ENCODE results near the gene MED15. TPM values are rescaled to one million over a fixed set of nuclear protein-coding genes. Genes with fewer than 3 reads are reported as not detected.

MED15 gene
- 100 to 1,000 TPM; 214 to 317 (median 262) TPM for total RNA-seq
- total RNA-seq (2013), result 94.4 TPM
- total RNA-seq, result 49.3 to 327 (median 173) reads per million in 29 experiments

DNA sequence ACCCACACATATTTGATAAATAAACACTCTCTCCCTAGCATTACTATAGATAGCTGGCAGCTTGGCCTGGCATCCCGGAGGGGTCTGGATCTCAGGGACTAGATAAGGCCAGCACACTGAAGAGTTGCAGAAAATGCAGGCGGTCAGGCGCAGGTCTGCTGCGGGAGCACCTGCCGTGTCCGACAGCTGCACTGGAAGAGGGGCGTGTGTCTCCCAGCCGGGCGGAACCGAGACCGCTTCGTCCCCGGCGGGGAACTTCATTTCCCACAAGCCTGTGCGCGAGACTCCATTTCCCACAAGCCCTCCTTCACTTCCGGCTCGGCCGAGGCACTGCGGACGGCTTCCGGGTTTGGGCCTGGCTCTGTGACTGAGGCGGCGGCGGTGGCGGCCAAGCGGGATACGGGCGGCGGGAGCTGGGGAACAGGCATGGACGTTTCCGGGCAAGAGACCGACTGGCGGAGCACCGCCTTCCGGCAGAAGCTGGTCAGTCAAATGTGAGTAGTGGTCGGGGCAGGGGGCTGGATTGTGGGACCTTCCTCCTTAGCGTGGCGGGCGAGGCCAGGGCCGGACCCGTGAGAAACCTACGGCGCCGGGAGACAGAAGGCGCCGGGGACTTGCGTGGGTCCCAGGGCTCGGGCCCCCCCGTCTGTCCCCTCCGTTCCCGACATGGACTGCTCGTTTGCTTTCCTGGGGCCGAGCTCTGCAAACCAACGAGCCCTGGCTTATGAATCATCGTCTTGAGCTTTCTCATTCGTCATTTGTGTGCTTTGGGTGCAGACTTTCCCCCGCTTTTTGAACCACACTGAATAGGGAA is at the start of gene MED15:
Gene MED15, plus strand, starts transcription at position 358 of the 814 bp plus-strand sequence. Its CDS starts 69 bp downstream, at position 427.
- Mint-ChIP-seq H3K4me1 (peaks cover 52 to 55% (median 53%) of the 10 kb centered on the region in 3 donors), H3K27ac (peak within 1 kb of the TSS; percentile 97 to 98), H3K9me3 (no peaks in the 10 kb centered on the region), H3K27me3 (no peaks in the 10 kb centered on the region), H3K4me3 (peak within 1 kb of the TSS; percentile 94 to 100 (median 98)), H3K36me3 (peaks cover 10% of the 10 kb centered on the region)
- H3K27ac ChIP-seq (ENCODE audit: low read length), result peak within 1 kb of the TSS; percentile 83
- H3K4me3 ChIP-seq (ENCODE audit: control insufficient read depth in 1 of 2, extremely low read depth in 1 of 2, low read length in 1 of 2), result peak within 1 kb of the TSS; percentile 74 to 90
- ChIA-PET POLR2A (interaction anchor here in 1 of 2 donors (1.4 kb wide), 1 partner anchor 50 kb away, joined by 4 read pairs; no protein-coding TSS in a partner anchor), CTCF (interaction anchor here in 1 of 2 donors (0.6 to 1.1 kb wide), 4 partner anchors 9 to 45 kb away, joined by 3 read pairs; no protein-coding TSS in a partner anchor)
- H3K36me3 ChIP-seq (ENCODE audit: control insufficient read depth in 2 of 2, extremely low read depth in 1 of 2, insufficient read depth in 1 of 2, low read length in 1 of 2), result peaks cover 0 to 12% of the 10 kb centered on the region in 2 donors
- peaks cover 20 to 45% of the 10 kb centered on the region in 2 experiments for H3K4me1 ChIP-seq (ENCODE audit: control insufficient read depth in 1 of 2, extremely low read depth in 1 of 2, insufficient read depth in 2 of 2, low read length in 2 of 2)
- WGBS (ENCODE audit: insufficient coverage), result under 1% methylated on average over 52 of the region's 58 CpGs
- H3K9me3 ChIP-seq, result no peaks in the 10 kb centered on the region
- H3K27me3 ChIP-seq (replicated peaks in 1 of 2; ENCODE audit: control insufficient read depth in 2 of 2, extremely low read depth in 1 of 2, insufficient read depth in 2 of 2, low read length in 1 of 2), result no peaks in the 10 kb centered on the region
- ATAC-seq (replicated peaks in 1 of 4), result peak; percentile 89 to 95 (median 90)
- peak; percentile 69 to 91 (median 83) for DNase-seq

GRCh38 chr22:20458530-20459151 is 48.8 kb upstream of the MED15 start:
- Histone ChIP-seq H3K4me1 (ENCODE audit: control insufficient read depth in 1 of 2, extremely low read depth in 1 of 2, insufficient read depth in 2 of 2, low read length in 2 of 2) (peaks cover 17 to 52% of the 10 kb centered on the region in 2 experiments), H3K27ac (ENCODE audit: low read length) (no peak overlapping the region), H3K4me3 (ENCODE audit: control insufficient read depth in 1 of 2, extremely low read depth in 1 of 2, low read length in 1 of 2) (no peak overlapping the region), H3K27me3 (replicated peaks in 1 of 2; ENCODE audit: control insufficient read depth in 2 of 2, extremely low read depth in 1 of 2, insufficient read depth in 2 of 2, low read length in 1 of 2) (no peaks in the 10 kb centered on the region), H3K36me3 (ENCODE audit: control insufficient read depth in 2 of 2, extremely low read depth in 1 of 2, insufficient read depth in 1 of 2, low read length in 1 of 2) (peaks cover 0 to 26% of the 10 kb centered on the region in 2 donors), H3K9me3 (no peaks in the 10 kb centered on the region)
- CTCF ChIA-PET, result interaction anchor here in 1 of 2 donors (0.7 kb wide), 1 partner anchor 808 kb away, joined by 3 read pairs; no protein-coding TSS in a partner anchor
- Mint-ChIP-seq H3K27me3 (no peaks in the 10 kb centered on the region), H3K9me3 (no peaks in the 10 kb centered on the region), H3K27ac (peak overlapping the region; percentile 34), H3K4me1 (peaks cover 39 to 51% (median 50%) of the 10 kb centered on the region in 3 donors), H3K36me3 (peaks cover 40% of the 10 kb centered on the region), H3K4me3 (no peak overlapping the region)
- ATAC-seq (replicated peaks in 1 of 4) (no peak), DNase-seq (no peak)
- POLR2A ChIA-PET, result interaction anchor here in 1 of 2 donors (0.5 kb wide), 1 partner anchor 30 kb away, joined by 6 read pairs; no protein-coding TSS in a partner anchor
- WGBS (ENCODE audit: insufficient coverage), result 96% methylated on average over 3 of the region's 8 CpGs

DNA sequence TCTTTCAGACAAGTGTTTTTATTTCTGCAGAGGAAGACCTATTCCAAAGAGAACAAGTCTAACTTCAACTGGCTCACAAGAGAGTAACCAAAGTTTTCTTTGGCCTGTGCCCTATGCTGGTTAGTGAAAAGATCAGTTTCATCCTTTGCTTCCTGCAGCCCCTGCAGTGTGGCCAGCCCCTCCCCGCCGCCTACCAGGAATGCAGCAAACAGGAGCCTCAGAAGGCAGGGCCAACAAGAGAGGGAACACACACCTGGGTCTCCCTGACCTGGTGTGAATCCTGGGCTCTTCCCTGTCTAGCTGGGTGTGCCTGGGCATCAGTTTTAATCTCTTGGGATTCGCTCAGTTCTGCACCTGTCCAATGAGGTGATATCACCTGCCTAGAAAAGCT is 48.3 kb upstream of the MED15 start:
- peaks cover 22 to 57% of the 10 kb centered on the region in 2 experiments for H3K4me1 ChIP-seq (ENCODE audit: control insufficient read depth in 1 of 2, extremely low read depth in 1 of 2, insufficient read depth in 2 of 2, low read length in 2 of 2)
- ChIA-PET POLR2A (interaction anchor here in 1 of 2 donors (0.5 kb wide), 1 partner anchor 30 kb away, joined by 6 read pairs; no protein-coding TSS in a partner anchor), CTCF (no interaction called here)
- H3K4me3 ChIP-seq (ENCODE audit: control insufficient read depth in 1 of 2, extremely low read depth in 1 of 2, low read length in 1 of 2), result no peak overlapping the region
- peaks cover 0 to 26% of the 10 kb centered on the region in 2 donors for H3K36me3 ChIP-seq (ENCODE audit: control insufficient read depth in 2 of 2, extremely low read depth in 1 of 2, insufficient read depth in 1 of 2, low read length in 1 of 2)
- Mint-ChIP-seq H3K27ac (peak overlapping the region; percentile 57 to 70), H3K36me3 (peaks cover 40% of the 10 kb centered on the region), H3K9me3 (no peaks in the 10 kb centered on the region), H3K4me3 (no peak overlapping the region), H3K27me3 (no peaks in the 10 kb centered on the region), H3K4me1 (peaks cover 44 to 56% (median 55%) of the 10 kb centered on the region in 3 donors)
- WGBS (ENCODE audit: insufficient coverage), result 96% methylated on average over 3 of the region's 3 CpGs
- no peak for ATAC-seq (replicated peaks in 1 of 4)
- no peak overlapping the region for H3K27ac ChIP-seq (ENCODE audit: low read length)
- H3K27me3 ChIP-seq (replicated peaks in 1 of 2; ENCODE audit: control insufficient read depth in 2 of 2, extremely low read depth in 1 of 2, insufficient read depth in 2 of 2, low read length in 1 of 2), result no peaks in the 10 kb centered on the region
- DNase-seq, result no peak
- H3K9me3 ChIP-seq, result no peaks in the 10 kb centered on the region

DNA sequence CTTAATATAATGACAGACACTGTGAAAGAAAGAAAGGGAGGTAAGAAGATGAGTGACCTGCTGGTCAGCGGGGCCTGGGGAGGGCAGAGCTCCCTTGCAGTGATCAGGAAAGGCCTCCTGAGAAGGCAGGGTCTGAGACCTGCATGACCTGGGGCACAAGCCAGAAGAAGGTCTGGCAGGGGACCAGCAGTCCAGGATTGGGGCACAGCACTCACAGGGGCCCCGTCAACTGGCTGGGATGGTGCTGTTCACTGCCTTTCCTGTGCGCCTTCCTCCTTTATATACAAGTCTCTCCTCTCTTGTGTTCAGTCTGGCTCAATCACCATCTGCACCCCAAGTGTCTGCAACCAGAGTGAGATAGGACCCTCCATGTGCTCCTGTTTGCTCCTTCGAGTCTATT is 47.5 kb upstream of the MED15 start:
- Histone ChIP-seq H3K27me3 (replicated peaks in 1 of 2; ENCODE audit: control insufficient read depth in 2 of 2, extremely low read depth in 1 of 2, insufficient read depth in 2 of 2, low read length in 1 of 2) (no peaks in the 10 kb centered on the region), H3K36me3 (ENCODE audit: control insufficient read depth in 2 of 2, extremely low read depth in 1 of 2, insufficient read depth in 1 of 2, low read length in 1 of 2) (peaks cover 0 to 26% of the 10 kb centered on the region in 2 donors), H3K27ac (ENCODE audit: low read length) (no peak overlapping the region), H3K9me3 (no peaks in the 10 kb centered on the region), H3K4me1 (ENCODE audit: control insufficient read depth in 1 of 2, extremely low read depth in 1 of 2, insufficient read depth in 2 of 2, low read length in 2 of 2) (peaks cover 29 to 64% of the 10 kb centered on the region in 2 experiments), H3K4me3 (ENCODE audit: control insufficient read depth in 1 of 2, extremely low read depth in 1 of 2, low read length in 1 of 2) (no peak overlapping the region)
- Mint-ChIP-seq H3K4me1 (peaks cover 51 to 63% (median 63%) of the 10 kb centered on the region in 3 donors), H3K27ac (peak overlapping the region; percentile 57 to 70), H3K27me3 (no peaks in the 10 kb centered on the region), H3K36me3 (peaks cover 37% of the 10 kb centered on the region), H3K9me3 (no peaks in the 10 kb centered on the region), H3K4me3 (no peak overlapping the region)
- no peak for ATAC-seq (replicated peaks in 1 of 4)
- POLR2A ChIA-PET, result no interaction called here
- CTCF ChIA-PET, result interaction anchor here in 1 of 2 donors (0.6 to 1.3 kb wide), 2 partner anchors 31 to 214 kb away, joined by 3 to 12 read pairs; no protein-coding TSS in a partner anchor
- WGBS (ENCODE audit: insufficient coverage), result 75% methylated on average over 3 of the region's 4 CpGs
- DNase-seq, result no peak

DNA sequence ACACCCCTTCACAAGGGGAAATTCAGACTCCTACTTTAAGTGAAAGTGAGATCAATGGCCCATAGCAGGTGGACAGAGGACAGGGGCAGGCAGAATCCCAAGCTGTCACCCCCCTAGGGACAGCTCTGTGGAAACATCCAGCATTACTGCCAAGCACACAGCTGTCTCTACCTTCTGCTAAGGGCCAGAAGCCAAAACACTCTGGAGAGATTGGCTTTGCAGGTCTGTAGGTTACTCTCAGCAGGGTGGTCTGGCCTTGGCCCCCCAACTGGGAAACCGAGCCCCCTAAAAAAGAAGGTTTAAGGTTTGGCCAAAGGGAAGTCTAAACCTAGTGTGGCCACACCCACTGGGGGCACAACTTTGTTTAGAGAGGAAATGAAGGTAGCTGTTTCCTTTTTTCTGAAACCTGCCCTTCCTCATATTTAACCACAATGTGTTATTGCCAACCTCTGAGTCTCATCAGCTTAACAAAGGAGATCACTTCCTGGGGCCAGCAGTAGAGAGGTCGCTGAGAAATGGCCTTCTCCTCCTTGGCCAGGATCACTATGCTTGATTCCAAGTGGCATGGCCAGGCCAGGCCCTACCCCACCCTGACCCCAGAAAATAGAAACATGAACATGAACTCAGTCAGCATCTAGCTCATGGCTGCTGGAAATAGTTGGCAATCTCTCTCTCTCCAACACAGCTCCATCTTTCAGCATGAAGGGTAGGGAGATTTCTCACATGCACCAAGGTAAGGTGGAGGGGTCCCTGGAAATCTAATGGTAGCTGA is 43.9 kb upstream of the MED15 start:
- H3K36me3 Mint-ChIP-seq, result peaks cover 19% of the 10 kb centered on the region
- no peaks in the 10 kb centered on the region for H3K9me3 Mint-ChIP-seq
- peak overlapping the region; percentile 54 to 68 (median 58) for H3K4me3 Mint-ChIP-seq
- ChIA-PET POLR2A (interaction anchor here (0.6 to 0.9 kb wide), 2 partner anchors 35 to 52 kb away, joined by 3 to 5 read pairs; no protein-coding TSS in a partner anchor), CTCF (interaction anchor here (1.0 to 2.0 kb wide), 5 partner anchors 9 to 45 kb away, joined by 3 to 10 read pairs (median 7); no protein-coding TSS in a partner anchor)
- no CpG with 5 or more reads among the region's 2 CpGs for WGBS (ENCODE audit: insufficient coverage)
- H3K27me3 ChIP-seq (replicated peaks in 1 of 2; ENCODE audit: control insufficient read depth in 2 of 2, extremely low read depth in 1 of 2, insufficient read depth in 2 of 2, low read length in 1 of 2), result no peaks in the 10 kb centered on the region
- H3K27ac Mint-ChIP-seq, result peak overlapping the region; percentile 99 to 100
- H3K4me1 Mint-ChIP-seq, result peaks cover 64 to 74% (median 69%) of the 10 kb centered on the region in 3 donors
- H3K36me3 ChIP-seq (ENCODE audit: control insufficient read depth in 2 of 2, extremely low read depth in 1 of 2, insufficient read depth in 1 of 2, low read length in 1 of 2), result peaks cover 0 to 10% of the 10 kb centered on the region in 2 donors
- H3K27ac ChIP-seq (ENCODE audit: low read length), result peak overlapping the region; percentile 99
- peaks cover 40 to 74% of the 10 kb centered on the region in 2 experiments for H3K4me1 ChIP-seq (ENCODE audit: control insufficient read depth in 1 of 2, extremely low read depth in 1 of 2, insufficient read depth in 2 of 2, low read length in 2 of 2)
- H3K27me3 Mint-ChIP-seq, result no peaks in the 10 kb centered on the region
- H3K4me3 ChIP-seq (ENCODE audit: control insufficient read depth in 1 of 2, extremely low read depth in 1 of 2, low read length in 1 of 2), result peak overlapping the region; percentile 16 to 29
- ATAC-seq (replicated peaks in 1 of 4), result peak; percentile 70 to 79 (median 75)
- DNase-seq, result peak; percentile 7 to 68 (median 45)
- H3K9me3 ChIP-seq, result no peaks in the 10 kb centered on the region
